ENCODE data around the gene SNX24. TPM values are rescaled to one million over a fixed set of nuclear protein-coding genes. Genes with fewer than 3 reads are reported as not detected.

SNX24 gene
- total and polyA plus RNA-seq, 2 of the 4 experiments (the other 2 are of a cell fraction), result 13.8 to 15.0 TPM

DNA sequence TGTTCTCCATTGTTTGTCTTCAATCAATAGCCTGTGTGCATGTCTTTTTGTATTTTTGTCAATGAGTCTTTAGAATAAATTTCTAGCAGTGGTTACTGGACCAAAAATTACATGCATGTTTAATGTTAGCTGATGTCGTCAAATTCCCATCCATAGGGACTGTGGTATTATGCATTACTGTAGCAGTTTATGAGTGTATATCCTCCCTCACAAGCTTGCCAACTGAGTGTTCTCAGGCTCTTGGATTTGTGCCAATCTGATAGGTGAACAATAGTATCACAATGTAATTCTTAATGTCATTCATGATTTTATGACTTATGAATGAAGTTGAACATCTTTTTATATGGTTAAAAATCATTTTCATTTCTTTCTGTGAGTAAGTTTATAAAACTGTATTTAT, 13.0 kb downstream of the SNX24 start:
- Histone ChIP-seq H3K27me3 (ENCODE audit: control insufficient read depth, insufficient read depth, low read length) (no peaks in the 10 kb centered on the region), H3K9ac (ENCODE audit: low read depth, low read length) (no peak overlapping the region), H2AK5ac (ENCODE audit: low read depth, low read length) (no peak overlapping the region), H3K4me1 (ENCODE audit: control insufficient read depth, insufficient read depth, low read length) (no peaks in the 10 kb centered on the region), H3K9me3 (ENCODE audit: control insufficient read depth, insufficient read depth, low read length) (no peaks in the 10 kb centered on the region), H3K56ac (ENCODE audit: extremely low read depth, insufficient read depth, low read length) (no peak overlapping the region), H4K20me1 (ENCODE audit: insufficient read depth, low read length) (no peaks in the 10 kb centered on the region), H2BK120ac (ENCODE audit: low read depth, low read length) (no peak overlapping the region), H4K5ac (ENCODE audit: low read depth, low read length) (no peak overlapping the region), H2AK9ac (replicated peaks; ENCODE audit: low read depth, low read length, poor library complexity) (no peak overlapping the region), H2BK5ac (ENCODE audit: low read depth, low read length, poor library complexity, severe bottlenecking) (no peak overlapping the region), H3K4ac (ENCODE audit: low read depth, low read length) (no peak overlapping the region), H4K91ac (ENCODE audit: insufficient read depth, low read depth, low read length) (no peak overlapping the region), H3K79me1 (ENCODE audit: low read depth in 1 of 2, low read length in 2 of 2) (peaks cover 24 to 26% of the 10 kb centered on the region in 2 experiments), H3K23ac (ENCODE audit: low read depth, low read length) (no peak overlapping the region), H2AFZ (replicated peaks; ENCODE audit: low read length, poor library complexity) (no peak overlapping the region), H3K36me3 (ENCODE audit: control insufficient read depth, insufficient read depth, low read length) (0 out of 2 replicates have a peak, but pooled peaks cover 1% of the 10 kb centered on the region), H2BK20ac (ENCODE audit: low read depth, low read length) (no peak overlapping the region), H2BK15ac (ENCODE audit: low read depth, low read length) (no peak overlapping the region), H3K18ac (ENCODE audit: low read depth, low read length) (no peak overlapping the region), H3K9me1 (ENCODE audit: insufficient read depth, low read length) (0 out of 2 replicates have a peak, but pooled peaks cover 3% of the 10 kb centered on the region), H4K8ac (ENCODE audit: low read depth in 2 of 2, low read length in 2 of 2) (no peak overlapping the region), H3K4me2 (ENCODE audit: low read depth, low read length) (no peak overlapping the region), H3K27ac (ENCODE audit: insufficient read depth, low read length) (no peak overlapping the region), H3K14ac (replicated peaks; ENCODE audit: low read depth, low read length) (no peak overlapping the region), H3K4me3 (ENCODE audit: insufficient read depth, low read depth, low read length) (no peak overlapping the region)
- DNase-seq (no peak), ATAC-seq (ENCODE audit: low read depth) (no peak)
- intact Hi-C loops (cut with micrococcal nuclease), result no loop called here
- TF ChIP-seq RFX5 (IDR thresholded peaks at IDR 0.05; ENCODE audit: low read depth, low read length) (no peak), MAFK (IDR thresholded peaks at IDR 0.05; ENCODE audit: low read depth, low read length) (peak; percentile 31; the same call in 1 of the 2 replicates)
- CTCF ChIA-PET, result no interaction called here
- in situ Hi-C loops (cut with MboI; ENCODE audit: low sequenced_read_pairs), result no loop called here
- BruUV-seq (replicated peaks), result no TSS peak
- POLR2A ChIA-PET (ENCODE audit: unreplicated experiment), result no interaction called here
- no CpG with 5 or more reads among the region's 1 CpG for WGBS, 2 experiments (ENCODE audit: extremely low coverage in 2 of 2, insufficient read length in 1 of 2)
- dilution Hi-C loops (cut with HindIII; ENCODE audit: low sequenced_read_pairs, unreplicated experiment), result no loop called here
